SK-N-SH treated with all-trans-retinoic acid at 6 μM for 48 hours (cell line): ENCODE measurements around the gene RGS13.

Experiments
- ARNTL ChIP-seq: fragments of 450-650 bp; formaldehyde crosslinking; IDR thresholded peaks from 2 replicates; pipeline ENCODE4 v1.5.0; 2020; ENCODE audit warnings: low read depth, mild to moderate bottlenecking, moderate library complexity, borderline replicate concordance
- BACH2 ChIP-seq: fragments of 250-450 bp; sonication (Bioruptor Pico); IDR thresholded peaks from 2 replicates; pipeline ENCODE4 v1.9.0; 2021; ENCODE audit warnings: mild to moderate bottlenecking, borderline replicate concordance
- CREB5 ChIP-seq: fragments of 250-450 bp; sonication (Bioruptor Pico); IDR thresholded peaks from 2 replicates; pipeline ENCODE4 v1.5.1; 2020; ENCODE audit warnings: low read depth, mild to moderate bottlenecking, moderate library complexity
- GLIS3 ChIP-seq: fragments of 250-450 bp; sonication (Bioruptor Pico); IDR thresholded peaks from 2 replicates; pipeline ENCODE4 v1.5.0; 2020; ENCODE audit warnings: mild to moderate bottlenecking, moderate library complexity
- OSR1 ChIP-seq: fragments of 250-450 bp; sonication (Bioruptor Pico); IDR thresholded peaks from 2 replicates; pipeline ENCODE4 v1.8.0; 2022; ENCODE audit warnings: moderate library complexity, mild to moderate bottlenecking, inconsistent platforms
- RARB ChIP-seq: fragments of 250-450 bp; sonication (Bioruptor Pico); IDR thresholded peaks from 2 replicates; pipeline ENCODE4 v1.8.0; 2021; ENCODE audit warnings: mild to moderate bottlenecking, moderate library complexity
- ZFP3 ChIP-seq: fragments of 250-450 bp; sonication (Bioruptor Pico); IDR thresholded peaks from 2 replicates; pipeline ENCODE4 v1.5.0; 2020; ENCODE audit warnings: mild to moderate bottlenecking, moderate library complexity
- TF ChIP-seq, protein P1 (sequence below): fragments of 250-450 bp; sonication (Bioruptor Pico); IDR thresholded peaks from 2 replicates; pipeline ENCODE4 v1.8.0; 2020; ENCODE audit warnings: mild to moderate bottlenecking, moderate library complexity, borderline replicate concordance

DNA sequence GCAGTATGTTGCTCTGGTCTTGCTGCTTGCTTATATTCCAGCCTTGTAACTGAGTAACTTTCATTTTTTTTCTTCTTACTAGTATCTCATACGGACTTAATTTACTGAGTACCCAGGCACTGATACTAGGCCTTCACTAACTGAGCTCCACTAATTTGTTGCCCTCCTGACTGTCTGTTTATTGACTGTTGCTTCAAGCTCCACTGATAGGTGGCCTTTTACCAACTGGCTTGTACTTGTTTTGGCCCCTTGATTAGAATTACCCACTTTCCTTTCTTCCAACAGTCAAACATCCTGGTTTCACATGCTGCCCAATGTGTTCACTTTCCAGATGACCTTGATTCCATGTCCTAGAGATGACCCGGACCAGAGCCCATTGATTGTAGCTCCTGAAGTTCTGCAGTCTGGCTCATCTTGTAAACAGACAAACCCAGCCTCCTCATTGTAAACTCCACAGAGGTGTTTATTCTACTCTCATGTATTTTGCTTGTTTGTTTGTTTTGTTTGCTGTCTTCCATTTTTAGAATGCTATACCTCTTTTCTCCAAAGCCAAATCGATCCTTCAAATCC, 32.6 kb upstream of the RGS13 start:
- TF ChIP-seq OSR1 (CRISPR knock-in tag): no peak
- TF ChIP-seq, protein P1, sequence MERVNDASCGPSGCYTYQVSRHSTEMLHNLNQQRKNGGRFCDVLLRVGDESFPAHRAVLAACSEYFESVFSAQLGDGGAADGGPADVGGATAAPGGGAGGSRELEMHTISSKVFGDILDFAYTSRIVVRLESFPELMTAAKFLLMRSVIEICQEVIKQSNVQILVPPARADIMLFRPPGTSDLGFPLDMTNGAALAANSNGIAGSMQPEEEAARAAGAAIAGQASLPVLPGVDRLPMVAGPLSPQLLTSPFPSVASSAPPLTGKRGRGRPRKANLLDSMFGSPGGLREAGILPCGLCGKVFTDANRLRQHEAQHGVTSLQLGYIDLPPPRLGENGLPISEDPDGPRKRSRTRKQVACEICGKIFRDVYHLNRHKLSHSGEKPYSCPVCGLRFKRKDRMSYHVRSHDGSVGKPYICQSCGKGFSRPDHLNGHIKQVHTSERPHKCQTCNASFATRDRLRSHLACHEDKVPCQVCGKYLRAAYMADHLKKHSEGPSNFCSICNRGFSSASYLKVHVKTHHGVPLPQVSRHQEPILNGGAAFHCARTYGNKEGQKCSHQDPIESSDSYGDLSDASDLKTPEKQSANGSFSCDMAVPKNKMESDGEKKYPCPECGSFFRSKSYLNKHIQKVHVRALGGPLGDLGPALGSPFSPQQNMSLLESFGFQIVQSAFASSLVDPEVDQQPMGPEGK: no peak
- TF ChIP-seq ARNTL (CRISPR knock-in tag): no peak
- no peak for TF ChIP-seq GLIS3 (CRISPR knock-in tag)
- TF ChIP-seq RARB (CRISPR knock-in tag): no peak
- TF ChIP-seq ZFP3 (CRISPR knock-in tag): no peak
- no peak for TF ChIP-seq CREB5
- no peak for TF ChIP-seq BACH2 (CRISPR knock-in tag)
